HG02852 (cell line): Measurements from ENCODE around the gene SERPINA5.

ENCODE experiments used
- ATAC-seq: cut with Tn5 transposase; IDR thresholded peaks from one replicate; pipeline ENCODE4 v1.9.1; 2021; ENCODE audit warnings: mild to moderate bottlenecking, moderate library complexity; ENCODE audit not compliant: unreplicated experiment

Gene SERPINA5

DNA sequence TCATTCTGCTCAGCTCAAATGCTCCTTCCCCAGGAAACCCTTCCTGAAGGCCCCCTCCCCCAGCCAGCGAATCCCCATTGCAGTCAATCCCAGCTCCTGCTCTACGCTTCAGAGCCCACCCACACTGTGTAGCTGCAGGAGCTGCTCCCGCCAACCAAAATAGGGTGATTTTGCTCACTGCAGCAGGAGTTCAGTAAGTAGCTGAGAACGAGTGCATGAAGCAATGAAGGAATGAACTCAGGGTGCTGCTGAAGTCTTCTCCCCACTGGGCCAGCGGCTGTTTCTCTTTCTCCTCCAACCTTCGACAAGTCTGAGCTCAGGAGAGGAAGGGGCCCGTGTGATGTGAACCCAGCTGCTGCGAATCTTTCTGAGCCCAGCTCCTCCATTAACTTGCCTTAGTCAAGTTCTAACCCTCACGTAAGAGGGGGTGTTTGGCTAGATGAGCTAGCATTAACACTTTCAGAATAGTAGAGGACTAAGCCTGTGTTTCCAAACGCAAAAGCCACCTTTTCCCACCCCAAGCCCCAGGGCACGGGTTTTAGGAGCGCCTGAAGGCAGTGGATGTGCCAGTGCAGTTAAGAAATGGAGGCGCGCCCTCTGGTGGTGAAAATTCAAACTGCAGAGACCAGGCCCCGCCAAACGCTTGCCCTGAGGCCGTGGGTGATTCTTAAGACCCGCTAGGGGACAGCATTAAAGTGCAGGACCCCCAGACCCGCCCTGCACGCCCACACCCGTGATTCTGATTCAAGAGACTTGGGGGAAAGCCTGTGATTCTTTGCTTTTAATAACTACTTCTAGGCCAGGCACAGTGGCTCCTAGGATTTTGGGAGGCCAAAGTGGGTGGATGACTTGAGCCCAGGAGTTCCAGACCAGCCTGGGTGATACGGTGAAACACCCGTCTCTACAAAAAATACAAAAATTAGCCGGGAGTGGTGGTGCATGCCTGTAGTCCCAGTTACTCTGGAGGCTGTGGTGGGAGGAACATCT lies 31.9 kb upstream of the SERPINA5 start:
- peak; percentile 51 for ATAC-seq

DNA sequence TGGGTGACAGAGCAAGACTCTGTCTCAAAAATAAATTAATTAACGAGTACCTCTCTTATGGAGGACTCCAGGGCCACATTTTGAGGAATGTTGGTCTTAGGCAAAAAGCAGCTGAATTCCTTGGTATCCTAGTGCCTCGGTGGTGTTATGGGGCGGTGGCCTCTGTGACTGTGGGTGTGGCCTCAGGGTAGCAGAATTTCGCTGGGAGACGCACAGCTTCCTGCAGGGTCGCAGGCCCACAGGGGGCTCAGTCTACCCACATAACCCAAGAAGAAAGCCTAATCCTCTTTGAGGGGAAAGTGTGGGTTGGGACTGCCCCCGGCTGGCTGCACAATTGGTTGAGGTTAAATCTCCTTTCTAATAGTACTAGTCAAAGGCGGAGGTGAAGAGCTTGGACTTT lies 31.2 kb upstream of the SERPINA5 start:
- no peak for ATAC-seq

DNA sequence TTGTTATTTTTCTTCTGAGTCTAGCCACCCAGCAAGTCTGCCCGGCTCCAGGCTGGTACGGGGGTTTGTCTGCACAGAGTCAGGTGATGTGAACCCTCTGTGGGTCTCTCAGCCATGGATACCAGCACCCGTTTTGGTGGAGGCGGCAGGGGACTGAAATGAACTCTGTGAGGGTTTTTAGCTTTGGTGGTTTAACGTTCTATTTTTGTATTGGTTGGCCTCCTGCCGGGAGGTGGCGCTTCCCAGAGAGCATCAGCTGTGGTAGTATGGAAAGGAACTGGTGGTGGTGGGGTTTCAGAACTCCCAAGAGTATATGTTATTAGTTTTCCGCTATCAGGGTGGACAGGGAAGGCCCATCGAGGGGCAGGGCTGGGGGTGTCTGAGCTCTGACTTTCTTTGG lies 25.2 kb upstream of the SERPINA5 start:
- no peak for ATAC-seq

DNA sequence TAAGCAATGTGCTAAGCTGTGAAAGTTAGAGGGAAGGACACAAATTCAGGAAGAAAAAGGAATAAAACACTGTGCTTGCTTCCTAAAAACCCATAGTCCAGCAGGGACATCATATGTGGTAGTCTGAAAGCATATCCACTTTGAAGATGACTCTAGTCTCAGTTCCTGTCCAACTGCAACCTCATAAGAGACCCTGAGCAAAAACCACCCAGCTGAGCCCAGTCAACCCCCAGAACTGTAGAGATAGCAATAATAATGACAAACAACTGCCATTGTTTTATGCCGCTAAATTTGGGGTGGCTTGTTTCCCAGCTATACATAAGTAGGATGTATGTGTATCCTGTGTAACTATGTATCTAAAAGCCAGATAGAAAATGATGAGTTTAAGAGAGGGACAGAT lies 23.9 kb upstream of the SERPINA5 start:
- no peak for ATAC-seq

DNA sequence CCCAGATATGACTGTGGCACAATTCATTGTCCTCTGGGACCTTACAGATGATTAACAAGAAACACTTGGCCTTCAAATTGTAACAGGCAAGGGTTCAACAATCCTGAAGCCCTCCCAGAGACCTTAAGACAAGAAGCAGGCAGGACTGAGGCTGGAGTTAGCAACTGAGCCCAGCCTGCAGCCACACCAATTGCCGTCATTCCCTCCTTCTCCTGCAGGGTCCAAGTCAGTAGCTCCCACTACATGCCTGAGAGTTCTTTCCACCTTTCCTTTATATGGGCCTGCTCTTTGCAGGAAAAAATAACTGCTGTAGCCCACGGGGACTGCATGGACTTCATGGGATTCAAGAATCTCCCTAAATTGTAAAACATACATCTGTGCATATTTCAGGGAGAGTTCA lies 22.4 kb upstream of the SERPINA5 start:
- ATAC-seq, result no peak

DNA sequence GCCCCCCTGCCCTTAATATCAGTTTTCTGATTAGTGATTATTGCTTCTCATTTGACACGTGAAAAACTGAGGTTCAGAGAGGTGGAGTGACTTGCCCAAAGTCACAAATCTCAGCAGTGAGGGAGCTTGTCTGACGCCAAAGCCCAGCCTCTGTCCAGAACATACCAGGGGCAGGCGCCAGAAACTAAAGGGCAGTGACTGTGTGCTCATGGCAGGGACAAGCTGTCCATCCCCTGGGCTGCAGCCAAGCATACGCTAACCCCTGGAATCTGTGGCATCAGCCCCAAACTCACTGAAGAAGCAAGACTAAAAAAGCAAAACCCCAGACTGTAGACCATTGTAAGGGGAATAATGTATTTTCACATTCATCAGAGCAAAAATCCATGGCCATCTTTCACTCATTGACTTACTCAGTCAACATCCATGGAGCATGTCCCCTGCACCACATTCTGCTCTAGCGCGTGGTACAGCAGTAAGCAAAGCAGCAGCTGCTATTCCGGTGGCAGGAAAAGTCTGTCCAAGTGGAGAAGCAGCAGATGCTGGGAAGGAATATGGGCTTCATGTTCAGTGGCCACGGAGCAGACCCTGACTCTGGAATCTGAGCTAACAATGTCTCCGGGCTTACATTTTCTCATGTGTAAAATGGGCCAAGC lies 21.5 kb upstream of the SERPINA5 start:
- no peak for ATAC-seq

DNA sequence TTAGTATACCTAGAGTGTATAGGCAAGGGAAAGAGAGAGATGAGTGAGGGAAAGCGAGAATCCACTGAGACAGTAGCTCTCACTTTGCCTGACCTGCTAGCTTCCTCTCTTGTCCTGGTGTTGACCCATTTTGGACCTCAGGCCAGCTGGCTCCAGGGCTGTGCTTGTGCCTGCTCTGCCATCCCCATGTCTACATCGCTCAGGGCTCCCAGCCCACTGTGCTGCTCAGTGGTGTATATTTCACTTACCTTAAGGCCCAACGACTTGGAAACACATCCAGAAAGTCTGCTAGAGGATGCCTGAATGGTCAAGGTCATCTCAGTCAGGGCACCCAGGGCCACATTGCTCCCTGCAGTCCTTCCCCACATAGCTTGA lies 20.9 kb upstream of the SERPINA5 start:
- ATAC-seq, result no peak

DNA sequence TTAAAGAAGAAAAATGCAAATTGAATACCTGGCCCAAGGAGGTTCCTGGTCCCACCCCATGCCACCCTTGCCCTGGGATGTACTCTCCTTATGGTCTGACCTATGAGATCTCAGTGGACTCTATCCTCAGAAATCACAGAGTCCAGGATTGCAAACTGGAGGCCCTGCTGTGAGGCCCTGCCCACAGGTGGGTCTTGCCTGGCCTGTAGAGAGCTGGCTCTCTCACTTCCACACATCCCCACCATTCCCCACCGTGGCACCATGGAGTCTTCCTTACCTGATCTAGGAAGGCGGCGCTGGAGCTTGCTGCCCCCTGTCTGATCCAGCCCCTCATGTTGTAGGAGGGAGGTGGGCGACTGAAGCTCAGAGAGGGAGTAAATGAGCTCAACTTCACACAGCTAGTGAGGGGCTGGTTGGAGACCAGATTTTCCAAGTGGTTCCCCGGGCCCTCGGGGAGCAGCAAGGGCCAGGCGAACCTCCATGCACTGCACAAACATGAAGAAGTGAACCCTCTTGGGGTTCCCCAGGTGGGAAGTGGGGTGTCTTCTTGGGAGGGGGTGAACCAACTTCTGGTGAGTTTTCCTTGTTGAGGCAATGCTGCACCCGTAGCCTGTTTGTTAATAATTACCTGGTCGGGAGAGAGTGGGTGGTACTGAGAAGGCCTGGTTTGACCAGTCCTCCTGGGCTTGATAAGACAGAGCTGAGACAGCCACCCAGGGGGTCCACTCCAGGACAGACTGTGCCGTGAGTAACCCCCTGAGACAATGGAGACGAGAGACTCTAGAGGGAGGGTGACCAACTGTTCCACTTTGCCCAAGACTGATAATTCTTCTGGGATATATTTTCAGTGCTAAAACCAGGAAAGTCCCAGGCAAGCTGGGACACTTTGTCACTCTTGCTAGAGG lies 20.2 kb upstream of the SERPINA5 start, which contains the start of gene SERPINA4:
SERPINA4 (plus strand) TSS at position 692 of the 905 bp plus-strand sequence. CDS start 2,041 bp downstream, outside the sequence.
- no peak for ATAC-seq

DNA sequence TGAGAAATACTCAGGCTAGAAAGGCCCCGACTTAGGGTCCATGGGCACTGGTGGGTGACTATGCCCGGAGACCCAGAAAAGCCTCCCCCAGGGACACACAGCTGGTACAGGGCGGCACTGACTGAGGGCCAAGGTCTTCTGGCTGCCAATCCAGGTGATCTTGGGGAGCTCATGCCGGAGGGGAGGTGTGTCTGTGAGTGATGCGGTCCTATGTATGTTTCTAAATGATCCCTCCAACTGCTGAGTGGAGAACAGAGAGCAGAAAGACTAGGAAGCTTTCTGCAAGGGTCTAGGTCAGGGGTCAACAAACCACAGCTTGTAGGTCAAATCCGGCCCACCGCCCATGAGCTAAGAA lies 19.6 kb upstream of the SERPINA5 start:
- ATAC-seq, result no peak

DNA sequence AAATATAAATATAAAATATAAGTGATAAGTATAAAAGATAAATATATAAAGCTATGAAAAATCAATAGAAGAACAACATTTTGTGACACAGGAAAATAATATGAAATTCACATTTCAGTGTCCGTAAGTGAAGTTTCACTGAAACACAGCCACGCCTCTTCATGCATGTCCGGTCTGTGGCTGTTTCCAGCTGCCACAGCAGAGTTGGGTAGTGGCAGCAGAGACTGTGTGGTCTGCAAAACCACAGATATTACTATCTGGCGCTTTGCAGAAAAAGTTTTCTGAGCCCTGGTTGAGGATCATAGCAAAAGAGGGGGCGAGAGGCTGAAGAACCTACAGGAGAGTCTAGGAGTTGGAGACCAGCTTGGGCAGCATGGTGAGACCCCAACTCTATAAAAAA lies 19.2 kb upstream of the SERPINA5 start:
- no peak for ATAC-seq

DNA sequence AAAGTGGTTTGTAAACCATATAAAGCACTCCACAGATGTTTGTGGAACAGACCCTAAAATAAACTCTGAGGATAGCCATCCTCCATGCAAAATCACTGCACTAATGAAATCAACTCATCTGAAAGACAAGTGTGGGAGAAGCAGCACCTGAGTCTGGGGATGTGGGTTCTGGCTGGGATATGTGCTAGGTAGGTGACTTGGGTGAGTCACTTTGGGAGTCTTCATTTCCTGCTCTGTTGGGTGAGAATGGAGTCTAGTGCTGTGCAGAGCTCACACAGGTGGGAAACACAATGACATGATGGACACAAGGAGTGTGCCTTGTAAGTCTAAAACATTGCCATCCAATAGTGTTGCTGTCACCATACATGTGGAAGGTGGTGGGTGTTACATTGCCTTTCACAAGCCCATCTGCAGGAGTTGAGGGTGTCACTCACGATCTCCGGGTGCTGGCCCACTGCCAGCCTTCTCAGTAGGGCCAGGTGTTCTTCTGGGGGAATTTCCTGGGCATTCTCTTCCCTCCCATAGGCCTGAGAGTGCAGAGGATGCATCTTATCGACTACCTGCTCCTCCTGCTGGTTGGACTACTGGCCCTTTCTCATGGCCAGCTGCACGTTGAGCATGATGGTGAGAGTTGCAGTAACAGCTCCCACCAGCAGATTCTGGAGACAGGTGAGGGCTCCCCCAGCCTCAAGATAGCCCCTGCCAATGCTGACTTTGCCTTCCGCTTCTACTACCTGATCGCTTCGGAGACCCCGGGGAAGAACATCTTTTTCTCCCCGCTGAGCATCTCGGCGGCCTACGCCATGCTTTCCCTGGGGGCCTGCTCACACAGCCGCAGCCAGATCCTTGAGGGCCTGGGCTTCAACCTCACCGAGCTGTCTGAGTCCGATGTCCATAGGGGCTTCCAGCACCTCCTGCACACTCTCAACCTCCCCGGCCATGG lies 18.0 kb upstream of the SERPINA5 start:
- no peak for ATAC-seq

DNA sequence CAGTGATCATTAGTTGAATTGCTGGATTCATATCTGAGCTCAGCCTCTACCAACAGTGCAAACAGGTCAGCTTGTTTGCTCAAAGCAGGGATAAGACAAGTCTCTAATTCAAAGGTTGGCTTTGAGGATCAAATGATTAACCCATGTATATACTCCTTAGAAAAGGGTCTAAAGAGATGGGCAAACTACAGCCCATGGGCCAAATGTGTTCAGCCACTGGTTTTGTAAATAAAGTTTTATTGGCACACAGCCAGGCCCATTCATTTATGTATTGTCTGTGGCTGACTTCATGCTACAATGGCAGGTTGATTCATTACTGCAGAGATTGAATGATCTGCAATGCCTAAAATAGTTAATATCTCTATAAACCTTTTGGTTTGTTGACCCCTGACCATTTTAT lies 16.8 kb upstream of the SERPINA5 start:
- ATAC-seq, result no peak

DNA sequence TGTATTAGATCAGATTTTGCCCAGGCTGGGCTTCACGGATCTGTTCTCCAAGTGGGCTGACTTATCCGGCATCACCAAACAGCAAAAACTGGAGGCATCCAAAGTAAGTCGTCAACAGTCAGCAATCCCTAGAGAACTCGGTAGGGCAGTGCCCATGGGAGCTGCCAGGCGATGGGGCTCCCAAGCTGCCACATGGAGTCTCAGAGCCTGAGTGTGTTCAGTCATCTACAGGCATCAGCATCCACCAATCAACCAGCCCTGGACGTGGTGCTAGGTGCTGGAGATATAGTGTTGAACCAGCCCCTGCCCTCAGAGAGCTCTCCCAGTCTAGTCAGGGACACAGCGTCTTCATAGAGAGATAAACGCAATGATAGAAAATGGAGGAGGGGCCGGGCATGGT lies 13.0 kb upstream of the SERPINA5 start:
- ATAC-seq, result no peak

DNA sequence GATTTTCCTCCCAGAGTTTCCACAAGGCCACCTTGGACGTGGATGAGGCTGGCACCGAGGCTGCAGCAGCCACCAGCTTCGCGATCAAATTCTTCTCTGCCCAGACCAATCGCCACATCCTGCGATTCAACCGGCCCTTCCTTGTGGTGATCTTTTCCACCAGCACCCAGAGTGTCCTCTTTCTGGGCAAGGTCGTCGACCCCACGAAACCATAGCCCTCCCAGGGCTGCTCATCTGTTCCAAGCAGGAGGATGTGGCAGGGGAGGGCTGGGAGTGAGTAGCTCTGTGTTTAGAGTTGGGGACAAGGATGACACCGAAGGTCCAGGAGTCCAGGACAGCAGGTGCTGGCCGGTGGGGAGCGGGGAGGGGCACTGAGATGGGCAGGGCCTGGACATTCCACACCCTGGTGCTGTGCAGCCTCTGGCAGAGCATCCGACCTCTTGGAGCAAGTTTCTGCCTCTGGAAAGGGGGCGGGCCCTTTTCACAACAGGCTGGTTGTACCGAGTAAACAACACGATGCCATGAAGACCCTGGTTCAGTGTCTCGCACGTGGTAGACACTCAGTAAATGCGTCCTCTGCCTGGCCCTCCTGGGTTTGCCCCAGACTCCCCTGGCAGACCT lies 11.7 kb upstream of the SERPINA5 start:
- ATAC-seq, result no peak

DNA sequence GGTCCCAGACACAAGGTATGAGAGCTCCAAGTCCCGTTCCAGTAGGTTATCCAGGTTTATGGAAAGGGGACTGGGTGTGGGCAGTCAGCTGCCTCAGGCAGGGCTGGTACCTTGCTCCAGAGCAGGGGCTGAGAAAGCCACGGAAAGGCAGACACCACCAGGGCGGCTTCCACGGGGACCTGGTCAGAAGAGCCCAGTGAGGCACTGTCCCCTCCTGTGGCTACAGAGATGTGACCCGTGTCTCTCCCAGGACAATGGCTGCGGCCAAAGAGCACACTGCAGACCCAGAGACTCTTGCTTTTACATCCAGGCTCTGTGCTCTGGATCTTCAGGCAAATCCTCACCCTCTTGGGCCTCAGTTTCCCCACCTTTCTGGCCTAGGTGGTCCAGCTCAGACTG lies 11.2 kb upstream of the SERPINA5 start:
- no peak for ATAC-seq

DNA sequence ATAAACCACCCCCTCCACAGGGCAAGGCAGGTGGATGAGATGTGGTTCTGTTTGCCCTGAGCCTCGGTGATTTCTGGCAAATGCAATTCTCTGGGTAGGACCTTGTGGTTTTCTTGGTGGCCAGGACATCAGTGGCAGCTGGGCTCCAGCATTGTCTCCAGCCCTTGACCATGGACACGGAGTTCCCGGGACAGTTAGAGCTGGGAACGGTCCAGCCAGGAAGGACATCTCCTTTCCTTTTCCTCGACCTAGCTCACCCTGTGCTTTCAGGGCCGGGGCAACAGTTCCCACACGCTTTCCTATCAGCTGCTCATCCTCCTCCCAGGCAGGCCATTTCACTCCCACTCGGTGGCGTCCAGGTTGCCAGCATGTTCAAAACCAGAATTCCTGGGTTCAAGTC lies 10.8 kb upstream of the SERPINA5 start:
- no peak for ATAC-seq

DNA sequence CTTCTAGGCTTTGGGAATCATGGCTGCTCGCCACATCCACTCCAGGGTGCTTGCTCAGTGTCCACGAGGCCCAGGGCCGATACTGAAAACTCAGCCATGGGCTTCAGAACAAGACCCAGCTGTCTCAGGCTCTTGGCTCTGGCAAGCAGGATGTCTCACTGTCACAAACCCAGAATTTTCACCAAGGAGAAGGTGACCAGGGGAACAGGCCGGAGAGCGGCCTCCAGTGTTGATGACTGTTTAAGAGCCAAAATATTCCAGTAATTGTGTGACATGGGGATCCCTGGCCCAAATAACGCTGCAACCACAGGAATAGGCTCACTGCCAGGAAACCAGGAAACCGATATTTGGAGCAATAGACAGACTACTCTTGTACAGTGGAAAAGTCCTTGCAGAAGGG lies 9.8 kb upstream of the SERPINA5 start:
- no peak for ATAC-seq

DNA sequence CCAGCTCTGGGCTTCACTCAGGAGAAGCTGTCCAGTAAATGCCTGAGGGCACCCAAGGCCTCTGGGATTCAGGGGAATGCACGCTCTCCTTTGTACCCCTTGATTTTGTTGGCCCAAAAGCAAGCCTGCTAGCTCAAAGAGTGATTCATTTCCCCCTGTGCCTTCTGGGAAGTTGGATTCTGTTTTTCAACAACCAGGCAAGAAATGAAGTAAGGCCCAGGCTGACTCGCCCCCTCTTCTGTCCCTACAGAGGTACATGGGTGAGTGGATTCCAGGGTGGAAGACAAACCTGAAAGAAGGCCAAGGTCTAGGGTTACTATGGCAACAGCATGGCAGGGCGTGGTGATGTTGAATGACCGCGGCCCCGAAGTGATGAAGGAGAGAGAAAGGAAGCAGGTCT lies 9.3 kb upstream of the SERPINA5 start:
- no peak for ATAC-seq

DNA sequence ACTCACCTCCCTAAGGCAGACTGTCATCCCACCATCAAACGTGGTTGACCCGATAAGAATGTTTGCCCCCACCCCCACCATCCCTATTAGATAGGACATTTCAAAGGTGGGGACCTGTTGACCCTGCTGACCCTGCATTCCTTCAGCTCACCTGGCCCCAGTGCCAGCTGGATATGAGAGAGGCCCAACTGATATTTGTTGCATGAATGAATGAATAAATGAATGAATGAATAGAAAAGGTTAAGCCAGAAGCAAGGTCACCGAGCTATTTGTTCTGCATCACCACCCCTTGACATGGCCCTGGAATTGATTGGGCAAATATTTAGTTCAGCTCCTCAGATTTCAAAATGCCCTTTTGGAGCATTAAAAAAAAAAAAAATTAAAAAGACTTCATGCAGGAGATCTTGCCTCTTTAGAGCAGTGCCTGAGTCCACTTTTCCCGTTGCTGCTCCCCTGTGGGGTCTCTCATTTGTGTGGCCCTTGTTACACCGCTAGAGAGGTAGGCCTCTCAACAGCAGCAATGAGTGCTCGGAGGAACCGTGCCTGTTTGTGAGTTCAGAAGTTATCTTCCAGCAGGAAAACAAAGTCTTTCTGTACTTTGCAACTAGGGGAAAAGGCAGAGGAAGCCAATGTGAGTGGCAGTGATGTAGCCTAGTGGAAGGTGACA lies 8.5 kb upstream of the SERPINA5 start:
- no peak for ATAC-seq
